Stimulated activated CD4-positive, alpha-beta T cell treated with anti-CD3 and anti-CD28 coated beads, Interleukin-2, amount 100 ng/mL, for 24 hours (primary cell): ENCODE data around the gene TOR4A.
A peak's percentile ranks its signal among the peaks of the same experiment; 100 is the strongest.
"Not testable (repeated sequence)": the region's sequence is repeated elsewhere in the genome, so short reads cannot be mapped to it uniquely, and the experiment has no call there.

ENCODE experiments used
- DNase-seq, 2 donors: peaks; one replicate each; pipeline ENCODE4 v3.0.0-alpha.2; 2020

The TOR4A gene

DNA sequence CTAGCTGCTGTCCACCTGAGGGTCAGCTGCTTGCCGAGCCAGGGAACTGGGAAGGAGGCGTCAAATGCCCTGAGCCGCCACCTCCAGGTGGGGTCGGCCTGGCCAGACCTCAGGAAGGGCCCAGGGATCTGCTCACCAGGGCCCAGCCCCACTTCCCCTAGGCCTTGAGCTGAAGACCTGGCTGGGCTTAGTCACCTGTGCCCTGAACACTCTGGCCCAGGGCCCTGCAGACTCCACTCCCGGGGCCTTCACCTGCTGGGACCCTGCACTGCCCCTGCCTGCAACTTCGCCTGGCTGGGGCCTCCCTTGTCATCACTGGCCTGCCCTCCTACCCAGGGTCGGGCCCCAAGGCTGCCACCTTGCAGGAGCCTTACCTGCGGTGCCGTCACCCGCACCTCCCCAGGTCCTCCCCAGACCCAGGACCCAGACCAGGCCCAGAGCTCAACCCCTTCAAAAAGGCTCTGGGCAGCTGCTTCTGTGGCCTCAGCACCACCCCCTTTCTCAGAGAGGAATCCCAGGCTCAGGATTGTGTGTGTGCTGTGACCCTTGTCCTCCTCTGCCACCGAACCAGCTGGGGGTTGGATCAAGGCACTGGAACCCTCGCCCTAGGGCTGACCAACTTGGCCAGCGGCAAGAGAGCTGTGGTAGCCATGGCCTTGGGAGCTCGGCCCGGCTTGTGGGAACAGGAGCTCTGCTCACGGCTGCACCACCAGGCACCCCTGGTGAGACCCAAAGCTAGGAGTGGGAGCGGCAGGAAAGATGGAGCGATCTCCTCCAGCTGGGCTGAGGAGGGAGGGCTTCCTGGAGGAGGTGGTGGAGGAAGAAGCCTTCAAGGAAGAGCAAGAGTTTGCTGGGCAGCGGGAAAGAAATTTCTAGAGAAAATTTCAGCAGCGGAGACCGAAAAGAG lies 23.6 kb upstream of the TOR4A start:
- DNase-seq, result no peak

DNA sequence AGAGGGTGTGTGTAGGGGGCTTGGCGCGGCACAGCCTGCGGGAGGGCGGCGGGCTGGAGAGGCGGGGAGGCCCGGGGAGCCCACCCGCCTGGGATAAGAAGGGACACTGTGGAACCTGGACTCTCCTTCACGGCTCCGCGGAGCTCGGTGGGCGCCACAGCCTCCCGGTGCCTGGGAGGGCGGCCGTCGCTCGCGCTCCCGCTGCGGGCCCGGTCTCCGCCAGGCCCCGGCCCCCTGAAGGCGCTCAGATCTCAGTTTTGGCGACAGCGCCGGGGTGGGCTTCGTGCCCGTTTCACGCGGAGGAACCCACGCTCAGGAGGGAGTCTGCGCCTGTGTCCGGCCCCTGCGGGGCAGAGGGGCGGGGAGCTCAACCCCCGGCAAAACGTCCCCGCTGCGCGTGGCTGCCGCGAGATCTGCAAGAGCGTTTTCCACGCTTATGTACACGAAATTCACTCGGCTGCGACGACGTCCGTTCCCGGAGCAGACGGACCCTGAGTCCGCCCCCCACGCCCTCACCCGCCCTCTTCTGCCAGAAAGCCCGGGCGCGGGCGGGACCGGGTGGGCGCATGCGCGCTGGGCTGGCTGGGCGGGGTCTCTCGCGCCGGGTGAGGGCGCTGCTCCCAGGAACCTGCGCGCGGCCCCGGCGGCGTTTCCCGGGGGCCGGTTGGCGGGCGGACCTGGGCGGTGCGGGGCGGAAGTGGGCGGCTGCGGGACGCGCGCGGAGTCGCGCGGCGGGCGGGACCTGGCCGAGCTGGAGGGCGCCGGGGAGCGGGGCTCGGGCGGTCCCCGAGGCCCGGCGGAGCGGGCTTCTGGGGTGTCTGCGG lies 22.7 kb upstream of the TOR4A start, which contains the start of gene NELFB:
TSS of gene NELFB (plus strand) at position 704 of the 824 bp plus-strand sequence.
- peak; percentile 98 to 99 for DNase-seq

DNA sequence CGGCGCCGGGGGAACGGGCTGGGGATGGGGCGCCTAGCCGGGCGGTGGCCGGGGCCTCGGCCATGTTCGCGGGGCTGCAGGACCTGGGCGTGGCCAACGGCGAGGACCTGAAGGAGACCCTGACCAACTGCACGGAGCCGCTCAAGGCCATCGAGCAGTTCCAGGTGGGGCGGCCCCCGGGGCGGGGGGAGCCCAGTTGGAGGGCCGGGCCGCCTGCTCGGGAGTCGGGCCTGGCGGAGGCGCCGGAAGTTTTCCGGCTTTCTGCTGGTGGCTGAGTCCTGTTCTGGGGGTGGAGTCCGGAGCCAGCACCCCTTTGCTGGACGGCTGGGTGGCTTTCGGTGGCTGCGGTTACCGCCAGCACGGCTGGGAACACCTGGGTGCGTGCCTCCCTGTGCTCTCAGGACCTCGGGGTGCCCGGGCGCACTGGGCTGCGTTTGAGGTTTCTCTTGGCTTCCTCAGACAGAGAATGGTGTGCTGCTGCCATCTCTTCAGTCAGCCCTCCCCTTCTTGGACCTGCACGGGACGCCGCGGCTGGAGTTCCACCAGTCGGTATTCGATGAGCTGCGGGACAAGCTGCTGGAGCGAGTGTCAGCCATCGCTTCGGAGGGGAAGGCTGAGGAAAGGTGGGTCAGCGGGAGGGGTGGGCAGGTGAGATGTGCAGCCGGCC lies 21.9 kb upstream of the TOR4A start:
- no peak for DNase-seq

DNA sequence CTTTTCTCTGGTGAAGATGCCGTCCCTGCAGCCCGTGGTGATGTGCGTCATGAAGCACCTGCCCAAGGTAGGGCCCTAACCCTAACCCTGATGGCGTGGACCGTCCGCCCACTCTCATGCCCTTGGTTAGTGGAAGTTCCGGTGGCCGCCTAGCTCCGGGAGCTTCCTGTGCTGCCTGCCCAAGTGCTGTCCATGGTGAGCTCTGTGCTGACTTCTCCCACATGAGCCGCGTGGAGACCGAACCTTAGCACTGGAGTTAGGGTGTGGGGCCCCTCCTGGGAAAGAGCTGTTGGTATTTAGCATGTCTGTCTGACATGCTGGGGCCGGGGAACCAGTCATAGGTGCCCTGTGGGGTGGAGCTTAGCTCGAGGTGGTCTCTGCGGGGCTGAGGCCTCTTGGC lies 21.2 kb upstream of the TOR4A start:
- DNase-seq, result no peak

DNA sequence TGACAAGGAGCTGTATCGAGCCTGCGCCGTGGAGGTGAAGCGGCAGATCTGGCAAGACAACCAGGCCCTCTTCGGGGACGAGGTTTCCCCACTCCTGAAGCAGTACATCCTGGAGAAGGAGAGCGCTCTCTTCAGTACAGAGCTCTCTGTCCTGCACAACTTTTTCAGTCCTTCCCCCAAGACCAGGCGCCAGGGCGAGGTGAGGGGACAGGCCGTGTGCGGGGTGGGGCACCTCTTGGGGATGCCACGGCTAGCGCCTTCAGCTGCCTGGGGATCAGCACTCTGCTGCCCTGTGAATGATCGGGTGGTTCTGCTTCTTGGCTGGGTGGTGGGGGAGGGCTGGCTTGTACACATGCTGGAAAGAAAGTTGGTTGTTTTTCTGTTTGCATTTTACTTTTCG lies 20.7 kb upstream of the TOR4A start:
- DNase-seq, result no peak

DNA sequence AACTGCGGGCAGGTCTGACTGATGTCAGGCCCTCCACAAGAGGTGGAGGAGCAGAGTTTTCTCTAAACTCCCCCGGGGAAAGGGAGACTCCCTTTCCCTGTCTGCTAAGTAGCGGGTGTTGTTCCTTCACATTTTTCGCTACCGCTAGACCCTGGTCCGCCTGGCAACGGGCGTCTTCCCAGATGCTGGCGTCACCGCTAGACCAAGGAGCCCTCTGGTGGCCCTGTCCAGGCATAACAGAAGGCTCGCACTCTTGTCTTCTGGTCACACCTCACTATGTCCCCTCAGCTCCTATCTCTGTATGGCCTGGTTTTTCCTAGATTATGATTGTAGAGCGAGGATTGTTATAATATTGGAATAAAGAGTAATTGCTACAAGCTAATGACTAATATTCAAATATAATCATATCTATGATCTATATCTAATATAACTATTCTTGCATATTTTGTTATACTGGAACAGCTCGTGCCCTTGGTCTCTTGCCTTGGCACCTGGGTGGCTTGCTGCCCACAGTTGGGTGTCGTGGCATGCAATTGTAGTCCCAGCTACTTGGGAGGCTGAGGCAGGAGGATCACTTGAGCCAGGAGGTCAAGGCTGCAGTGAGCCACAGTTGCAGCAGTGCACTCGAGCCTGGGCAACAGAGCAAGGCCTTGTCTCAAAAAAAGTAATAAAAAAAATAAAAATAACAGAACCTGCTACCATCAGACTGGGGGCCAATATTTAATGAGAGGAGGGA lies 15.2 kb upstream of the TOR4A start:
- DNase-seq, result not testable (repeated sequence)

DNA sequence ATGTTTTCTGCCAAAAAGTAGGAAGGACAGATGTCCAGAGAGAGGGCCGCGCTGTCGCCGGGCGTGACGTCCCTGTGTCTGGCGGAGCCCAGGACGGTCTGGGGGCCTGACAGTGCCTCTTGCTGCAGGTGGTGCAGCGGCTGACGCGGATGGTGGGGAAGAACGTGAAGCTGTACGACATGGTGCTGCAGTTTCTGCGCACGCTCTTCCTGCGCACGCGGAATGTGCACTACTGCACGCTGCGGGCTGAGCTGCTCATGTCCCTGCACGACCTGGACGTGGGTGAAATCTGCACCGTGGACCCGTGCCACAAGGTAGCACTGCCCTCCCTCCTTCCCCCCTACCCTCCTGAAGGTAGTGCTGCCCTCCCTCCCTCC lies 14.6 kb upstream of the TOR4A start:
- no peak for DNase-seq

DNA sequence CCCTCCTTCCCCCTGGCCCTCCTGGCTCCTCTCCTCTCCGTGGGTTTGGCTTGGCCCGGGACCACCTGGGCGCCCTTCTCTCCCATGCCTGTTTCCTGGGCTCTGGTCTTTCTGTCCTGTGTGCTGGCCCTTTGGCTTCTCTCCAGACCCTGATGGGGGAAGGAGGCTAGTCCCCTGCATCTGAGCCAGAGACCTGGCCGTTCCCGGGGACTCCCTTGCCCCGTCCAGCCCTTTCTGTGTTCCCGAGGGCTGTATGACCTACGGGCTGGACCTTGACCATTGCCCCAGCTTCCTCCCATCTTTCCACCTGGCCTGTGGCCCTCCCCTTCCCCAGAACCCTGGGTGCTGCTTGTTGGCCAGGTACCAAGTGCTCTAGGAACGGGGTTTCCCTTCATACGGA lies 14.0 kb upstream of the TOR4A start:
- no peak for DNase-seq

DNA sequence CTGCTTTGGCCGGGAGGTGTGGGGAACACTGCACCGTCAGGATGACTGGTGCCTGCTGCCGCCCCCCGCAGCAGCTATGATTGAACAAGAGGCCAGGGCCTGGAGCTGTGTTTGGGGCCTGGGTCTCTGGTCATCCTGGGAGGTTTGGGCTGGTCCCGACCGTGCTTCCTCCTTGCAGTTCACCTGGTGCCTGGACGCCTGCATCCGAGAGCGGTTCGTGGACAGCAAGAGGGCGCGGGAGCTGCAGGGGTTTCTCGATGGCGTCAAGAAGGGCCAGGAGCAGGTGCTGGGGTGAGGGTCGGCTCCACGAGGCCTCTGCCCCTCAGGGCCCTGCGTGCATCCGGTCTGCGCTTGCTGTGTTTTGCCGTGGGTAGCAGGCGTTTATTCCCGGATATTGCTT lies 13.5 kb upstream of the TOR4A start:
- no peak for DNase-seq

DNA sequence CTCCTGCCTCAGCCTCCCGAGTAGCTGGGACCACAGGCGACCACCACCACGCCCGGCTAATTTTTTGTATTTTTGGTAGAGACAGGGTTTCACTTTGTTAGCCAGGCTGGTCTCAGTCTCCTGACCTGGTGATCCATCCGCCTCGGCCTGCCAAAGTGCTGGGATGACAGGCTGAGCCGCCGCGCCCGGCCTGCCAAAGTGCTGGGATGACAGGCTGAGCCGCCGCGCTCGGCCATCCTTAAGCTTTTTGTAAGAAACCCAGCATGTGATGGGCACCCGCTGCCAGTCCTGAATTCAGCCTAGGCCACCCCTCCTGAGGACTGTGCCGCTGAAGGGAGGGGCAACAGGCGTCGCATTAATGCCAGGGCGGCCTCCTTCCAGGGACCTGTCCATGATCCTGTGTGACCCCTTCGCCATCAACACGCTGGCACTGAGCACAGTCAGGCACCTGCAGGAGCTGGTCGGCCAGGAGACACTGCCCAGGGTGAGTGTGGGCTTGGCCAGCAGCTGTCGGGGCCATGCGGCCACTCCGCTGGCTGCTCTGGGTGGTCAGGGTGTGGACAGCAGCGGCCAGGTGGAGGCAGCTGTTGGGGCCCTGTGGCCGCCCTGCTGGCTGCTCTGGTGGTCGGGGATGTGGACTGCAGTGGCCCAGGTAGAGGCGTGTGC lies 11.9 kb upstream of the TOR4A start:
- DNase-seq, result no peak

DNA sequence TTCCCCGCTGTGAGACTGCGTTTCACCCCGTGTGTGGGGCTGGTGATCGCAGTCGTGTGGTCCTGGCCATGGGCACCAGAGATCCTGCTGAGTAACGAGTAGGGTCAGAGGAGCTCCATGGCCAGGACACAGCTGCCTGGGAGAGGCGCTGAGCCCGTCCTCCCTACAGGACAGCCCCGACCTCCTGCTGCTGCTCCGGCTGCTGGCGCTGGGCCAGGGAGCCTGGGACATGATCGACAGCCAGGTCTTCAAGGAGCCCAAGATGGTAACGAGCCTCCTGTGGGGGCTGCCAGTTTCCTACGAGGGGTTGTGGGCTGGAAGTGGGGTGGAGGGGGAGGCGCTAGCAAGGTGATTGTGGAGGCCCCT lies 11.4 kb upstream of the TOR4A start:
- DNase-seq, result no peak

DNA sequence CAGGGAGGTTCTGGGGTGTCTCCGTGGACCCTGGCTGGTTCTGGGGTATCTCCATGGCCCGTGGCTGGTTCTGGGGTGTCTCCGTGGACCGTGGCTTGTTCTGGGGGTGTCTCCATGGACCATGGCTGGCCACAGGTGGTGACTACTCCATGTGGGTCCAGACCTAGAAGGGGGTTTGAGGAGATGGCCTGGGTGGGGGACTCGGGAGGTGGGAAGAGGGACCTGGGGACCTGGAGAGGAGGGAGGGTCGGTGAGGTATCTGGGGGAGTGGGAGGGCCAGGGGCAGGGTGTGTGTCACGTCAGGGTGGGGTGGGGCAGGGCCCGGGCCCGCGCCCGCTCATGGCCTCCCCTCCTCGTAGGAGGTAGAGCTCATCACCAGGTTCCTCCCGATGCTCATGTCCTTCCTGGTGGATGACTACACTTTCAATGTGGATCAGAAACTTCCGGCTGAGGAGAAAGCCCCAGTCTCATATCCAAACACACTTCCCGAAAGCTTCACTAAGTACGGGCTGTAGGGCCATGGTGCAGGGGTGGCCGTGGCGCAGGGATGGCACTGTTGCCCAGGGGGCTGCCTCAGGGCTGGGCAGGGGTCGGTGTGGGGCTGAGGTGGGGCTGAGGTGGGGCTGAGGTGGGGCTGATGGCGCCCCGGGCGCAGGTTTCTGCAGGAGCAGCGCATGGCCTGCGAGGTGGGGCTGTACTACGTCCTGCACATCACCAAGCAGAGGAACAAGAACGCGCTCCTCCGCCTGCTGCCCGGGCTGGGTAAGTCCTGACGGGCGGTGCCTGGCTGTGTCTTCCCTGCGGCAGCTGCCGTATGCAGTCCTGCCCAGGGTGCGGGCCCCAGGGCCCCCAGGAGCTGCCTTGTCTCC lies 10.7 kb upstream of the TOR4A start:
- DNase-seq, result no peak

DNA sequence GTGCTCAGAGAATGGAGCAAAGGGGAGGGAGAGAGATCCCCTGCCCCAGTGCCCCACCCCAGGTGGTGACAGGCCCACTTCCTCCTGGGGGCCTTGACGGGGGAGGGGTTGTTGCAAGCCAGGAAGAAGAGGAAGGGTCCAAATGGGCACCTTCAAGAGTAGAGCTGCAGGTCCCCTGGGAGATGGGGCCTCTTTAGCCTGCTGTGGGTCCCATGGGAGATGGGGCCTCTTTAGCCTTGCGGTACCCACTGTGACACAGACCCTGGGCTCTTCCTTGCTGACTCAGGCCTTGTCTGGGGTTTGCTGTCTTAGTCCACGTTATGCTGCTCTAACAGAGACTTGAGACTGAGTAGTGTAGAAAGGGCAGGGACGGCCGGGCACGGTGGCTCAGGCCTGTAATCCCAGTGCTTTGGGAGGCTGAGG lies 9.6 kb upstream of the TOR4A start:
- DNase-seq, result no peak

DNA sequence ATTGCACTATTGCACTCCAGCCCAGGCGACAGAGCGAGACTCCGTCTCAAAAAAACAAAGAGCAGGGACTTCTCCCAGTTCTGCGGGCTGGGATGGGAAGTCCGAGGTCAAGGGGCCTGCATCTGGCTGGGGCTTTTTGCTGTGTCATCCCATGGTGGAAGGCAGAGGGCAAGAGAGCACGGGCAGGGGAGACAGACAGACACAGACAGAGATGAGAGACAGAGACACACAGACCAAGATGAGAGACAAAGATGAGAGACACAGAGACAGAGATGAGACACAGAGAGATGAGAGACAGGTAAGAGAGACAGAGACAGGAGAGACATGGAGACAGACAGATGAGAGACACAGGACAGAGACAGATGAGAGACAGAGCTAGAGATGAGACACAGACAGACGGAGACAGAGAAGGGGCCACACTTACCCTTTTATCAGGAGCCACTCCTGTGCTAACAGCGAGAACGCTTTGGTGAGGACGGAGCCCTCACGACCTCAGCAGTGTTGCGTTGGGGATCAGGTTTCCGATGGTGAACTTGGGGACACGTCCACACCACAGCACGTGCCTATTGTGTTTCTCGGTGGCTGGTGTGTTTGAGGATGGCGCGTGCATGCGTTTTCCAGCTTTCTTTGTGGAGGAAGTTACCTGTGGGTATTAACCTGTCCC lies 8.9 kb upstream of the TOR4A start:
- DNase-seq, result no peak

DNA sequence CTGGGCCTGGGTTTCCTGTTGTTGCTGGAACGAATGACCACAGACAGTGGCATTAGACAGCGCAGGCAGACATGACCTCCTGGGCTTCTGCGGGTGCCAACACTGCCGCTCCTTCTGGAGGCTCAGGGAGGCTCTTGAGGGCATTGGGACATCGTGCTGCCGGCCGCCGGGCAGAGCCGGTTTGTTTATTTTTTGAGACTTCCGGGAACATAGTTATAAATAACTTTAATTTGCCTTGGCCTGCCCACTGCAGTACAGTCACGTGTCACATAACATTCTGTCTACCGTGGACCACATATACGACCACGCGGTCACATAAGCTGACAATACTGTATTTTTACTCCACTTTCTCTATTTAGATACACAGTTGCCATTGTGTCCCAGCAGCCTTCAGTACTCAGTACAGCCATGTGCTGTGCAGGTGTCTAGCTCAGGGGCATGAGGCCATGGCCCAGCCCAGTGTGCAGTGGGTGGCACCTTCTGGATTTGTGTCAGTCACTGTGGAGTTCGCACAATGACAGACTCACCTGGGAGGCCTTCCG lies 8.2 kb upstream of the TOR4A start:
- DNase-seq, result no peak

DNA sequence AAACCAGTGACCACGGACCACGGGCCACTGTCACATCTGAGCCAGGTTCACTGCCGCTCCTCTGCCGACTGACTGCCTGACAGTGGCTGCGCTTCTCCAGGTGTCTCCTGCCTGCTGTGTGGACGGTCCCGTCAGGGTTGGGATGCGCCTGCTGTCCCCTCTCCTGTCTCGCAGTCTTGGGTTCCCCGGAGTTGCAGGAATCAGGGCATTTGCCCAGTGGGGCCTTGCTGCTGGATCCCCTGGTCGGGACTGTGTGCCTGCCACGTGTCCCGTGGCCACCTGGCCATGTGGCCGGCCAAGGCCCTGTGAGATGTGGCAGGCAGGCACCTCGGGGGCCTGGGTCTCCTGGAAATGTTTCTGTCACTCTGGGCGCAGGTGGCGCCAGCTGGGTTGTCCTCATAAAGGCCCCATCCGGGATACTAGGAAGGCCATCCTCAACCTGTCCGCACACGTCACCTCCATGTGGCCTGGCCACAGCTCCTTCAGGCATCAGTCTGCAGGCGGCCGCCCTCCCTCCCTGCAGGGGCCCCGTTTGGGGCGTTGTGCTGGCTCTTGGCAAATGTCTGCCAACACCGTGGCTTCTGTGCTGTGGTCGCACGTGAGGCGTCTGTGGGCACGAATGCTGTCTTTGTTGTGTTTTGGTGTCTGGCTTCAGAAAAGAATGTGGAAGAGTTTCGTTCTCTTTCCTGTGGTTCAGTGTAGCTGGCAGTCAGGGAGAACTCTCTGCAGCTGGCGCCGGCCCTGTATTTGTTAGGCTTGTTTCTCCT lies 6.4 kb upstream of the TOR4A start:
- peak in 1 of 2 donors; percentile 20 for DNase-seq

DNA sequence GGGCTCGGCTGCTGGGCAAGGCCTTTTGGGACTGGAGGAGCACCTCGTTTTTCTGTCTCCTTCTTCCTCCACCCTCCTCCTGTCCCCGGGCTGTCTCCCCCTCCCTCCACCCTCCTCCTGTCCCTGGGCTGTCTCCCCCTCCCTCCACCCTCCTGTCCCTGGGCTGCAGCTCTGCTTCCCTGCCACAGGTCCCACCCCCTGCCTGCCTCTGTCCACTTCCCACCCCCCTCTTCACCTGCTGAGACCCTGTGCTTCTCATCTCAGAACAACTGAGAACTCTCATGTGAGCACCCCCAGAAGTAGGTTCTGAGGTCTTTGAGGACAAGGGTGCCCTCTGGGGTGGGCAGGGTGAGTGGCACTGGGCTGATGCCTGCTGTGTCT lies 5.8 kb upstream of the TOR4A start:
- DNase-seq, result no peak

DNA sequence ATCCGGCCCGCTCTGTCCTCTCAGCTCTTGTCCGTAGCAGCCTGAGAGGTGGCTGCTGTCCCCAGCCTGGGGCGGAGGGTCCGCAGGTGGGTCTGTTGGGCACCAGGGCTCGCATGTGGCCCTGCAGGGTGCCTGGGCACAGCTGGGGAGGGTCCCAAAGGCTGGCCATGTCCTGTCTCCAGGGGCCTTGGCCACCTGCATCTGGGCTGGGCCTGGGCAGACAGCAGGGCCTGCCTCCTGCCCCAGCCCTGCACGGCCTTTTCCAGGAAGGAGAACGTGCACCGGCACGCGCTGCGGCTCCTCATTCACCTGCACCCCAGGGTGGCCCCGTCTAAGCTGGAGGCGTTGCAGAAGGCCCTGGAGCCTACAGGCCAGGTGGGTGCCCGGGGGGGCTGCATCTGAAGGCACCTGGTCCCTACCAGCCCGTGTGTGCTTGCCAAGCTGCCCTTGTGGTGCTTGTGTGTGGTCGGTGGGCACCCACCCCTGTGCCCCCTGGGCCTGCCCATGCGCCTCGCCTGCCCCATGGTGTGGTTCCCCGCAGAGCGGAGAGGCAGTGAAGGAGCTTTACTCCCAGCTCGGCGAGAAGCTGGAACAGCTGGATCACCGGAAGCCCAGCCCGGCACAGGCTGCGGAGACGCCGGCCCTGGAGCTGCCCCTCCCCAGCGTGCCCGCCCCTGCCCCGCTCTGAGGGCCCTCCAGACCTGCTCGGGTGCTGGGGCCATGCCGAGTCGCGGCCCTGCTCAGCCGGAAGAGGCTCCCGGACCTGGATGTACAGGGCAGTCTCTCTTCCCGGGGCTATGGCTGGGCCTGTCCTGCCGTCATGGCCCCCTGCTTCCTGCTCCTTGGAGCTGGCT lies 5.1 kb upstream of the TOR4A start:
- DNase-seq, result no peak

DNA sequence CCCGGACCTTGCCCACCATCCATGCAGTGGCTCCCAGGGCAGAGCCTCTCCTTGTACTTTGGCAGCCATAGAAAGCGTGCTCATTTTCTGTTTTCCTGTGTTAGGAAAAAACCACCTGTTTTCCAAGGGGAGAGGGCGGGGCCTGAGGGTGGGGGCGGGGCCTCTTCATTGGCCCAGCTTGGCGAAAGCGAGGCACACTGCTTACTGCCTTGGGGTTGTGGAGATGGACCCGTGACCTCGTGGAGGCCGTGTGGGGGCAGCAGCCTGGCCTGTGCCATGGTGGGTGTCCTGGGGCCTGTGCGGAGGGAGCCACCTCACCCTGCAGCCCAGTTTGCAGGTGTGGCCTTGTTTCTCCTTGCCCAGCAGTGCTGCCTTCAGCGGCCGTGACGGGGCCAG lies 4.4 kb upstream of the TOR4A start:
- no peak for DNase-seq
